ENCODE measurements around the gene ZNF654.
"Not testable (repeated sequence)": the region's sequence is repeated elsewhere in the genome, so short reads cannot be mapped to it uniquely, and the experiment has no call there.

DNA sequence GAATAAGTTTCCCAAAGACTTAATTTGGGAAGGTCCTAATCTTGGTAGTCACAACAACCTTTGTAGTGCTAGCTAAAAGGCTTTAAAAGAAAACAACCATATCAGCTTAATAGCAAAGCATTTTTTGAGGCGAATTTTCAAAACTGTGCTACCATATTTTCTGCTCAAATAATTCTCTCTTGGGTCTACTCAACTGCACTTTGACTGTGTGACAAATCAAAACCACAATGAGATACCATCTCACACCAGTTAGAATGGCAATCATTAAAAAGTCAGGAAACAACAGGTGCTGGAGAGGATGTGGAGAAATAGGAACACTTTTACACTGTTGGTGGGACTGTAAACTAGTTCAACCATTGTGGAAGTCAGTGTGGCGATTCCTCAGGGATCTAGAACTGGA lies 59.5 kb downstream of the ZNF654 start:
- not testable (repeated sequence) for TF ChIP-seq POLR2AphosphoS5, GABPA (IDR thresholded peaks at IDR 0.05; ENCODE audit: low read depth)
- TF ChIP-seq, protein P1, sequence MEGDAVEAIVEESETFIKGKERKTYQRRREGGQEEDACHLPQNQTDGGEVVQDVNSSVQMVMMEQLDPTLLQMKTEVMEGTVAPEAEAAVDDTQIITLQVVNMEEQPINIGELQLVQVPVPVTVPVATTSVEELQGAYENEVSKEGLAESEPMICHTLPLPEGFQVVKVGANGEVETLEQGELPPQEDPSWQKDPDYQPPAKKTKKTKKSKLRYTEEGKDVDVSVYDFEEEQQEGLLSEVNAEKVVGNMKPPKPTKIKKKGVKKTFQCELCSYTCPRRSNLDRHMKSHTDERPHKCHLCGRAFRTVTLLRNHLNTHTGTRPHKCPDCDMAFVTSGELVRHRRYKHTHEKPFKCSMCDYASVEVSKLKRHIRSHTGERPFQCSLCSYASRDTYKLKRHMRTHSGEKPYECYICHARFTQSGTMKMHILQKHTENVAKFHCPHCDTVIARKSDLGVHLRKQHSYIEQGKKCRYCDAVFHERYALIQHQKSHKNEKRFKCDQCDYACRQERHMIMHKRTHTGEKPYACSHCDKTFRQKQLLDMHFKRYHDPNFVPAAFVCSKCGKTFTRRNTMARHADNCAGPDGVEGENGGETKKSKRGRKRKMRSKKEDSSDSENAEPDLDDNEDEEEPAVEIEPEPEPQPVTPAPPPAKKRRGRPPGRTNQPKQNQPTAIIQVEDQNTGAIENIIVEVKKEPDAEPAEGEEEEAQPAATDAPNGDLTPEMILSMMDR (IDR thresholded peaks at IDR 0.05; ENCODE audit: insufficient read depth, low read length) = not testable (repeated sequence)
- TF ChIP-seq, protein P2, sequence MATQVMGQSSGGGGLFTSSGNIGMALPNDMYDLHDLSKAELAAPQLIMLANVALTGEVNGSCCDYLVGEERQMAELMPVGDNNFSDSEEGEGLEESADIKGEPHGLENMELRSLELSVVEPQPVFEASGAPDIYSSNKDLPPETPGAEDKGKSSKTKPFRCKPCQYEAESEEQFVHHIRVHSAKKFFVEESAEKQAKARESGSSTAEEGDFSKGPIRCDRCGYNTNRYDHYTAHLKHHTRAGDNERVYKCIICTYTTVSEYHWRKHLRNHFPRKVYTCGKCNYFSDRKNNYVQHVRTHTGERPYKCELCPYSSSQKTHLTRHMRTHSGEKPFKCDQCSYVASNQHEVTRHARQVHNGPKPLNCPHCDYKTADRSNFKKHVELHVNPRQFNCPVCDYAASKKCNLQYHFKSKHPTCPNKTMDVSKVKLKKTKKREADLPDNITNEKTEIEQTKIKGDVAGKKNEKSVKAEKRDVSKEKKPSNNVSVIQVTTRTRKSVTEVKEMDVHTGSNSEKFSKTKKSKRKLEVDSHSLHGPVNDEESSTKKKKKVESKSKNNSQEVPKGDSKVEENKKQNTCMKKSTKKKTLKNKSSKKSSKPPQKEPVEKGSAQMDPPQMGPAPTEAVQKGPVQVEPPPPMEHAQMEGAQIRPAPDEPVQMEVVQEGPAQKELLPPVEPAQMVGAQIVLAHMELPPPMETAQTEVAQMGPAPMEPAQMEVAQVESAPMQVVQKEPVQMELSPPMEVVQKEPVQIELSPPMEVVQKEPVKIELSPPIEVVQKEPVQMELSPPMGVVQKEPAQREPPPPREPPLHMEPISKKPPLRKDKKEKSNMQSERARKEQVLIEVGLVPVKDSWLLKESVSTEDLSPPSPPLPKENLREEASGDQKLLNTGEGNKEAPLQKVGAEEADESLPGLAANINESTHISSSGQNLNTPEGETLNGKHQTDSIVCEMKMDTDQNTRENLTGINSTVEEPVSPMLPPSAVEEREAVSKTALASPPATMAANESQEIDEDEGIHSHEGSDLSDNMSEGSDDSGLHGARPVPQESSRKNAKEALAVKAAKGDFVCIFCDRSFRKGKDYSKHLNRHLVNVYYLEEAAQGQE (IDR thresholded peaks at IDR 0.05; ENCODE audit: insufficient replicate concordance, low read depth) = not testable (repeated sequence)
